Measurements from ENCODE around the gene FLNB.

The FLNB gene

GRCh38 chr3:58008141-58009025 is at the start of gene FLNB:
TSS of gene FLNB (plus strand) at chr3:58008422. CDS start at chr3:58008565, 143 bp downstream.
- peak; percentile 84 for DNase-seq (ENCODE audit: low spot score)

GRCh38 chr3:57958642-57959422 is 49.4 kb upstream of the FLNB start:
- DNase-seq (ENCODE audit: low spot score), result peak; percentile 64

- DNase-seq (ENCODE audit: low spot score), result peak; percentile 79
Observed at GRCh38 chr3:57959423-57960173, 48.6 kb upstream of the FLNB start.

GRCh38 chr3:57960174-57960505 is 48.1 kb upstream of the FLNB start:
- no peak for DNase-seq (ENCODE audit: low spot score)

- DNase-seq (ENCODE audit: low spot score), result no peak
Observed at GRCh38 chr3:57961177-57961827, 46.9 kb upstream of the FLNB start.

- DNase-seq (ENCODE audit: low spot score), result no peak
Observed at GRCh38 chr3:57961828-57962447, 46.3 kb upstream of the FLNB start.

- no peak for DNase-seq (ENCODE audit: low spot score)
Observed at GRCh38 chr3:57962448-57962834, 45.8 kb upstream of the FLNB start.

GRCh38 chr3:57963811-57964346 is 44.3 kb upstream of the FLNB start:
- no peak for DNase-seq (ENCODE audit: low spot score)

GRCh38 chr3:57966829-57967228 is 41.4 kb upstream of the FLNB start:
- no peak for DNase-seq (ENCODE audit: low spot score)

GRCh38 chr3:57967590-57967989 is 40.6 kb upstream of the FLNB start:
- peak; percentile 84 for DNase-seq (ENCODE audit: low spot score)

- DNase-seq (ENCODE audit: low spot score), result no peak
Observed at GRCh38 chr3:57968501-57968900, 39.7 kb upstream of the FLNB start.

- peak; percentile 83 for DNase-seq (ENCODE audit: low spot score)
Observed at GRCh38 chr3:57971975-57972374, 36.2 kb upstream of the FLNB start.

GRCh38 chr3:57972531-57973111 is 35.6 kb upstream of the FLNB start:
- peak; percentile 81 for DNase-seq (ENCODE audit: low spot score)

- DNase-seq (ENCODE audit: low spot score), result no peak
Observed at GRCh38 chr3:57973715-57974477, 34.3 kb upstream of the FLNB start.

- DNase-seq (ENCODE audit: low spot score), result peak; percentile 90
Observed at GRCh38 chr3:57974796-57975388, 33.3 kb upstream of the FLNB start.

- DNase-seq (ENCODE audit: low spot score), result peak; percentile 84
Observed at GRCh38 chr3:57977818-57978235, 30.4 kb upstream of the FLNB start.

- peak; percentile 61 for DNase-seq (ENCODE audit: low spot score)
Observed at GRCh38 chr3:57978316-57978715, 29.9 kb upstream of the FLNB start.

- no peak for DNase-seq (ENCODE audit: low spot score)
Observed at GRCh38 chr3:57980416-57980815, 27.8 kb upstream of the FLNB start.

- DNase-seq (ENCODE audit: low spot score), result no peak
Observed at GRCh38 chr3:57981483-57982087, 26.6 kb upstream of the FLNB start.

Data from LoVo (cell line).